Activated CD8-positive, alpha-beta memory T cell treated with anti-CD3 and anti-CD28 coated beads for 4 hours (primary cell): ENCODE data around the gene GDPD2.

Experiments used
- DNase-seq, 2 donors: peaks; one replicate each; pipeline ENCODE4 v3.0.0-alpha.2; 2020; ENCODE audit warnings: low read depth in 2 of 2

GDPD2 gene

GRCh38 chrX:70437921-70438665 lies 15.0 kb downstream of the GDPD2 start:
- no peak for DNase-seq

- DNase-seq, result no peak
Measured at GRCh38 chrX:70439016-70439415, 15.9 kb downstream of the GDPD2 start.

DNA sequence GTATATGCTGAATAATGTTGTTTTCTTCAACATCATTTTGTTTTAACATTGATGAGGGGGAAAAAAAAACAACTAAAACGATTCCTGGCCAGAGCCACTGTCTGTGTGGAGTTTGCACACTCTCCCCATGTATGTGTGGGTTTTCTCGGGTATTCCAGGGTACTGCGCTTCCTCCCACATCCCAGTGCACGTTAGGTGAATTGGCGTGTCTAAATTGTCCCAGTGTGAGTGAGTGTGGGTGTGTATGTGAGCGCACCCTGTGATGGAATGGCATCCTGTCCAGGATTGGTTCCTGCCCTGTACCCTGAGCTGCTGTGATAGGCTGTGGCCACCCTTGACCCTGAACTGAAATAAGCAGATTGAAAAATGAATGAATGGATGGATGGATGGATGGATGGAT lies 19.1 kb downstream of the GDPD2 start:
- DNase-seq, result no peak

DNA sequence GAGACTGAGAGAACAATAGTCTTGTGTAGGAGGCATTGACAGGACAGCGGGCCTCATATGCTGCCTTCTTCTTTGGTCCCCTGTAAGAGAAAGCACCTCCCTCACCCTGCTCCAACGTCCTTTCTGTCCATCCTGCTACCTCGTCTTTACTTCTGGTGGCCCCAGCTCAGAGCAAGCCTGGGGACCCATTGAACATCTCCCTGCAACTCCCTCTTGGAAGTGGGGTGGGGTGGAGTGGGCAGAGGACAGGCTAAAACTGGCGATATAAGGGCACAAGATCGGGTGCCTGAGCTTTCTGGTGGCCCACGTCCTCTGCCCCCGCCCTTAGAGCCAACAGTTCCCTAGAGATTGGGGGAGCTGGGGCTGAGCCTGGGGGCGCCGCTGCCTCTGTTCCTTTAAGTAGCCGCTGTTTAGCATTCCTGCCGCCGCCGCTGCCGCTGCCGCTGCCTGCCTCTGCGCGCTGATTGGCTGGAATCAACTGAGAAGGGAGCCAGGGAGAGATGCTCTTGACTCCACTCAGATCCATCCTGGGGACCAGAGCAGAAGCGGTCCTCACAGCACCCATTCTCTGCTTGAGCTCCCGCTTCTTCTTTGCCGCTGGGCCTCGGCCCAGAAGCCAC lies 21.3 kb downstream of the GDPD2 start, which contains the start of gene DLG3:
Gene DLG3, plus strand, starts transcription at position 510 of the 620 bp plus-strand sequence. CDS start 367 bp downstream, outside the sequence.
- DNase-seq, result no peak

GRCh38 chrX:70444946-70445656 lies 22.0 kb downstream of the GDPD2 start:
- DNase-seq, result no peak

DNA sequence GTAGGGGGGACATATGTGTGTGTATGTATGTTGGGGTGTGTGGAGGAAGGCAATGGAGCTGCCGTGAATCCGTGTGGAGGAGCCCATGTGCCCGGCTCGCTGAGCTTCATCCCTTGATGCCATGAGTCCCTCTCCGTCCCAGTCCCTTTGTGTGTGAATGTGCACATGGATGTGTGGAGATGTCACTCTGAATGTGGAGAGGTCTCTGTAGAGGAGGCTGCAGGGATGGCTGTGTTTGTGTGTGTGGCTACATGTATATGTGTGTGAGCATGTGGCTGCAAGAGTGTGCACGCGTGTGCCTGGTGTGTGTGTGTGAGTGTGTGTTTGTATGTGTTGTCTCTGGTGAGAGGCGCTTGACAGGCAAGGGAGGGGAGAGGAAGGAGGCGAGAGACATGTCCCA lies 22.8 kb downstream of the GDPD2 start:
- DNase-seq, result no peak

DNA sequence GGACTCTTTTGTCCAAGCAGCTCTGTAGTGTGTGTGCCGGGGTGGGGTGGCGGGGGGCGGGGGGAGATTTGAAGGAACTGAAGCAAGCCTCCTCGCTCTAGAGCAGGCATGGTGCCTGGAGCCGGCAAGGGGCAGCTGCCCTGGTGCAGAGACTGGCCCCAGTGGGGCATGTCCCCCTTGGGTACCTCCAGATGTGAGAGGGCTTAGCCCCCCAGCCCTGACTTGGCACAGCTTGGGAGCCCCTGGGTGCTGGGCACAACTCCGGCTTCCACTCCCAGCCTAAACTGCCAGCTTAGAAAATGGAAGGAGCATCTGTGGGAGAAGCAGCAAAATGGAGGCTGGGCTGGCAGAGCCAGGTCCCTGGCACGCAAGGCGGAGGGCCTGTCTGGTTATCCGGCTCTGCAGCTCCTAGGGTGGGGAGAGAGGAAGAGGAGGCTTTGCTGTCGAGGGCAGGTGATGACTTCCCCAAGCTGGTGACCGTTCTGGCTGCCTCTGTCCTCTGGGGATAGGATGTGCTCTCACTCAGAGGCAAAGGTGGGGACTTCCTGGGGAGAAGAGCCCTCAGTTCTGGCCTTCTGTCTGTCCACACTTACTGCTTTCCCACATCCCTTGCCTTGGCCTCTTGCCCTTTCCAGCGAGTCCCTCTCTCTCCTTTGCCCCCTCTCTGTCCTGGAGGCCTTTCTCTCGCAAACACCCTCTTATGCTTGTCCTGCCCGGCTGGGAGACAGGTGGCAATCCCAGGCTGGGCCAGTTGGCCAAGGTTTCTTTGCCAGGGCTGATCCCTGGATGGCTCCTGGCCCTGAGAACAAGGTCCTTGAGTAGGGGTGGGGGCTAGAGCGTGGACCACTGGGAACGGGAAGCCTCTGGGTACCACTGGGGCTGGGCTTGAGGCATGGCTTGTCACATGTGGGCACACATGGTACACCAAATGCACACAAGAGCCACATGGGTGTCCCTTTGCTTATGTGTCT lies 23.6 kb downstream of the GDPD2 start:
- DNase-seq, result no peak

DNA sequence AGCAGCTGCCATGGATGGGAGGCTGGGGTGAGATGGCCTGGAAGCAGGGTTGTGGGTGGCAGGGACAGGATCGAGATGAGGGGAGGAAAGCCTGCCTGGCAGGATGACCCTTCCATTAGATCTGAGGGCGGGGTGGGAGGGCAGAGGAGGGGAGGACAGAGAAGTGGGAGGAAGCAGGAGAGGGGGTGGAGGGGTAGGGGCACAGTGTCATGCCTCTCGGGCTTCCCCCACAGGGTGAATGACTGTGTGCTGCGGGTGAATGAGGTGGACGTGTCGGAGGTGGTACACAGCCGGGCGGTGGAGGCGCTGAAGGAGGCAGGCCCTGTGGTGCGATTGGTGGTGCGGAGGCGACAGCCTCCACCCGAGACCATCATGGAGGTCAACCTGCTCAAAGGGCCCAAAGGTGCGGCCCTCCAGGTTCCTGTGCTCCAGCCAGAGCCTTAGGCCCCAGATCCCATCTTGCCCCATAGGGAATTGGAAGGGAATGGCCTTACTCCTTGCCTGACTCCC lies 26.4 kb downstream of the GDPD2 start:
- no peak for DNase-seq

- no peak for DNase-seq
Measured at GRCh38 chrX:70452143-70452733, 29.1 kb downstream of the GDPD2 start.

DNA sequence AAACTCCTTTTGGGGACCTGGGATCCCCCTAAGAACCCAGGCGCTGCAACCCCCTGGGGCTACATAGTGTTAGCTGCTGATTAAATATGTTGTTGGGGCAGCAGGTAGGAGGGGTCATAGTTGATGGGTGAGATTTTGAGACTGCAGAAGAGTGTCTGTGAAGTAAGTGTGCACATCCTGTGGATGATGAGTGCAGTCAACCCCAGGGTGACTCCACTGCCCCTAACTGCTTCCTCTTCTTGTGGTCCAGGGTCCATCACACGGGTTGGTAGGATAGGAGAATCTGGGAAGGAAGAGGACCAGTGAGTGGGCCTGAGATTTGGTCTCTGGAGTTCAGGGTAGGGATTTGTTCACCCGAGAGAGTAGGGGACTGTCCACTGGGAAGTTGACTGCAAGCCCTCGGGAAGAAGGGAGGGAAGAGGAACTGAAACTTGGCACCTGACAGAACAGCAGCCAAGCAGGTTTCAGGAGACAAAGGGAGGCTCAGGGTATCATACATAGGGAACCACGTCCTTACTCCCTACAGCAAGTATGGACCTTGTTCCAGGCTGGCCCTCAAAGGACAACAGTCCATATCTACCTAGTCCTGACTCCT lies 30.0 kb downstream of the GDPD2 start:
- DNase-seq, result no peak

GRCh38 chrX:70454441-70455365 lies 31.6 kb downstream of the GDPD2 start:
- peak in 1 of 2 donors; percentile 28 for DNase-seq

GRCh38 chrX:70455366-70456202 lies 32.5 kb downstream of the GDPD2 start:
- DNase-seq, result no peak

DNA sequence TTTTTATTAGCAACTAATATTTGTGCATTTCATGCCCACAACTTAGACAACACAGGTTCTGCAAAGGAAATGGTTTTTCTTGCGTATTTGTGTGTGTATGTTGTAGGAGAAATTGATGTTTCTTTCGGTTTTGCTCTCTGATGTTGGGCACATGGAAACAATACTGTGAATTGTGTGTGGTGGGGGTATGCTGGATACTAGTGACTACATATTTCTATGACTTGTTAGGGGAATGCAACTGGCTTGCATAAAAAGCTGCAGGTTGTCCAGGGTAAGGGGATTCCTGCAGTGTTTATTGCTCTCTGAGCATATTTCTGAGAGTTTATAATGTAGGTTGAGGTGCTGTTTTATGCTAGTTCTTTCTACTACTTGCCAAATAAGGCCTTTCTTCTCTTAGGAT lies 33.1 kb downstream of the GDPD2 start:
- DNase-seq, result no peak

GRCh38 chrX:70461026-70461425 lies 37.9 kb downstream of the GDPD2 start:
- DNase-seq, result no peak

GRCh38 chrX:70464051-70464450 lies 40.9 kb downstream of the GDPD2 start:
- DNase-seq, result no peak

DNA sequence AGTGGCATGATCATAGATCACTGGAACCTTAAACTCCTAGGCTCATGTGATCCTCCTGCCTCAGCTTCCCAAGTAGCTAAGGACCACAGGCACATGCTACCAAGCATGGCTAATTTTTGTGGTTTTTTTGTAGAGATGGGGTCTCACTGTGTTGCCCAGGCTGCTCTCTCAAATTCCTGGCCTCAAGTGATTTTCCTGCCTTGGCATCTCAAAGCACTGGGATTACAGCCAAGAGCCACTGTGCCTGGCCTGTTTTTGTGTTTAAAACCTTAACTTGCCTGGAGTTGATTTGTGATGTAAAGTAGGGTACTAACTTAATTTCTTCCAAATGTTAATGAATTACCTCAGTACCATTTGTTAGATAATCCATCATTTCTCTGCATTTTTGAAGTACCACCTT lies 43.9 kb downstream of the GDPD2 start:
- DNase-seq, result no peak

GRCh38 chrX:70468709-70469108 lies 45.6 kb downstream of the GDPD2 start:
- DNase-seq, result no peak

GRCh38 chrX:70470850-70471289 lies 47.8 kb downstream of the GDPD2 start:
- DNase-seq, result no peak
